SKM-1 (cell line): ENCODE results near the gene FLRT2.

ENCODE experiments used
- DNase-seq: peaks from one replicate; lab custom pipeline; 2025; ENCODE audit not compliant: unreplicated experiment; lab: John Stamatoyannopoulos, UW

FLRT2 gene, protein sequence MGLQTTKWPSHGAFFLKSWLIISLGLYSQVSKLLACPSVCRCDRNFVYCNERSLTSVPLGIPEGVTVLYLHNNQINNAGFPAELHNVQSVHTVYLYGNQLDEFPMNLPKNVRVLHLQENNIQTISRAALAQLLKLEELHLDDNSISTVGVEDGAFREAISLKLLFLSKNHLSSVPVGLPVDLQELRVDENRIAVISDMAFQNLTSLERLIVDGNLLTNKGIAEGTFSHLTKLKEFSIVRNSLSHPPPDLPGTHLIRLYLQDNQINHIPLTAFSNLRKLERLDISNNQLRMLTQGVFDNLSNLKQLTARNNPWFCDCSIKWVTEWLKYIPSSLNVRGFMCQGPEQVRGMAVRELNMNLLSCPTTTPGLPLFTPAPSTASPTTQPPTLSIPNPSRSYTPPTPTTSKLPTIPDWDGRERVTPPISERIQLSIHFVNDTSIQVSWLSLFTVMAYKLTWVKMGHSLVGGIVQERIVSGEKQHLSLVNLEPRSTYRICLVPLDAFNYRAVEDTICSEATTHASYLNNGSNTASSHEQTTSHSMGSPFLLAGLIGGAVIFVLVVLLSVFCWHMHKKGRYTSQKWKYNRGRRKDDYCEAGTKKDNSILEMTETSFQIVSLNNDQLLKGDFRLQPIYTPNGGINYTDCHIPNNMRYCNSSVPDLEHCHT

DNA sequence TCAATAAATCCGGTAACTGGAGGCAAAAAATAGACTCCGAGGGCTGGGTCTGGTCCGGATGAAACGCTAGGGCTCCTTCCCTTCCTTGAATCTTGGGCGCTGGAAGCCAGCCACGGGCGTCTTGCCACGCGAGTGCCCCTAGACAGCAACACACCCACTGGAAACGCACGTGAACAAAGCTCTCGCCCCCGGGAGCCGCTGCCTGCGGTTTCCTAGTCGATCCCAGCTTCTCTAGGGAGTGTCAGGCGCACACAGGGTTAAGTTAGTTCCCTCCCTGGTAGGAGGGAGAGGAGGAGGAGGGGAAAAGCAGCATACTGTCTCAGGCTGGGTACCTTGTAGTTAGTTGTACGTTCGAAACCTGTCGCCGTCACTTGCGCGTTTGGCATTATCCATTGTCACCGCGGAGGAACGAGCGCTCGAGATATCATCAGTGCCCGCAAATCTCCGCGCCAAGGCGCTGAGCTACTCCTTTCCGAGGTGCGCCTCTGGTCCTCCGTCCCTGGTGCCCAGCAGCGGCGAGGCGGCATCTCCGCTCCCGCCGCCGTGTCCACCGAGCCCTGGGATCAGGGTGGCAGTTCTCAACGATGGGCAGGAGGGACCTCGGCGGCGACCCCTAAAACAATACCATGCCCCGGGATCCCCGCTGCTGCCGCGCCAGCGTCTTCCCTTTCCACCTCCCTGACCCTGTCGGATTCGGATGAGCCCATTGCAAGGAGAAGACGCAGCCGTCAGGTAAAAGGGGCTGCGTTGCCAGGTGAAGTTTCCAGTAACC is at the start of gene FLRT2:
Gene FLRT2 (plus strand): TSS at position 342 of the 772 bp plus-strand sequence. CDS start 91,371 bp downstream, outside the sequence.
- DNase-seq, result no peak

DNA sequence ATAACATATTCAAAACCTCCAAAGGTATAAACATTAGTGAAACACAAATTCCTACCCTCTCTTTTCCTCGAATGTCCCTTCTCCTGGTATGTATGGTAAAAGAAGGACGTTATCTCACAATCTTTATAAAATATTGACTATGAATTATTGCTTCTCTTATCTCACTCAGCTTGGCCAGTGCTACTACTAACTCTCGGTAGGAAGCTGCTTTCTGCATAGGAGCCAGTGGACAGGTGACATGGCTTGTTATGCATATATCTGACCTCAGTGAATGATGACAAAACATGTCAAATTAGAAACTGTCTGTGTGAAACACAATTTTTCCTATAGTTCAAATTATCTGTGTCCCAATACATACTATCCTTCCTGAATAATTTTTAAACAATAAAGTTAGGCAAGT is 48.5 kb upstream of the FLRT2 start:
- DNase-seq, result no peak

DNA sequence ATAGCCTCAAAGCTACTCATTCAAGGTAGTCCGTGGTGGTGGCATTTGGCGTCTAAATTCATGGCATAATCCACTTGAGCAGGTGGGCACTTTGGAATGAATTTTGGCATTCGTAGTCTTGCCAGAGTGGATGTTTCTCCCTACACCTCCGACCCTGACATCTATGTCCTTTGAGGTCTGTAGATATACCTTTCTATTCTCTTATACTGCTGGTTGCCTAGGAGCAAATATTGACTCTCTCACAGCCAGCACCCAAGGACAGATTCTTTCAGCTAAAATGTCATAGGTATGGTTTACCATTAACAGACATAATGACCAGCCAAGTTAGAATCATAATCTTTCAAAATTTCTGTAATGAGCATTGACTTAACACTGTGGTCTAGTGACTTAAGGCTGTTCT is 47.4 kb upstream of the FLRT2 start:
- DNase-seq, result no peak

GRCh38 chr14:85483037-85483436 is 46.9 kb upstream of the FLRT2 start:
- no peak for DNase-seq

DNA sequence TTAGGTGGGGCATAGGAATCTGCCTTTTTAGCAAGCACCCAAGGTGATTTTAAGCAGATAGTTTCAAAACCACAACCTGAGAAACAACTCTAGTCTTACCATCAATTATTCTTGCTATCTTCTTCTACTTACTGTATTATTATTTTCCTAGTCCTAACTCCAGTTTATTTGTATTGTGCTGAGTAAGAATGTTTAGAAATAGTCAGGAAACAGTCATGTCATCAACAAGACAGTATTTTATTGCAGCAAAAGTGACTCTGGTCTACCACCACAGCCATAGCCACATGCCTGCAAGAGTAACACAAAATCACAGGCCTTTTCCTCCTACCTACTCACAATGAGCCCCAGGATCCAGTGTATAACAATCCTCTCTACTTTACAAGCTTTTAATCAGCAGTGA is 46.3 kb upstream of the FLRT2 start:
- DNase-seq, result no peak

- no peak for DNase-seq
Observed at GRCh38 chr14:85487215-85487614, 42.7 kb upstream of the FLRT2 start.

DNA sequence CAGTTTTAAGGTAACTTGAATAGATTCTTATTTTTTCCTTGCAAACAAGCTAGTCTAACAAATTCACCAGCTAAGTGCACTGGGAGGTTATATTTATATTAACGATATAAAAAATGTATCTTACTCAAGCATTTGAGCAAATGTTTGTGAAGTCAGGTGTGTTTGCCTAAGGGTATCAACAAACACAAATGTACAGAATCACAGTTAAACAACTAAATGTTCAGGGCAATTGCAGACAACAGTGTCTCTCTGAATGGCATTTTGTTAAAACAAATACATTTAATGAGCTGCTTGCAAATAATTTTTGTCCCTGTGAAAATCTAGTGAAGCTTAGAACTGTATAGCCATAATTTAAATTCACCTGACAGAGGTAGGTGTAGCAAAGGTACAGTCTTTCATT is 28.2 kb upstream of the FLRT2 start:
- DNase-seq, result no peak

GRCh38 chr14:85508863-85509262 is 21.1 kb upstream of the FLRT2 start:
- no peak for DNase-seq

GRCh38 chr14:85512451-85512850 is 17.5 kb upstream of the FLRT2 start:
- no peak for DNase-seq

DNA sequence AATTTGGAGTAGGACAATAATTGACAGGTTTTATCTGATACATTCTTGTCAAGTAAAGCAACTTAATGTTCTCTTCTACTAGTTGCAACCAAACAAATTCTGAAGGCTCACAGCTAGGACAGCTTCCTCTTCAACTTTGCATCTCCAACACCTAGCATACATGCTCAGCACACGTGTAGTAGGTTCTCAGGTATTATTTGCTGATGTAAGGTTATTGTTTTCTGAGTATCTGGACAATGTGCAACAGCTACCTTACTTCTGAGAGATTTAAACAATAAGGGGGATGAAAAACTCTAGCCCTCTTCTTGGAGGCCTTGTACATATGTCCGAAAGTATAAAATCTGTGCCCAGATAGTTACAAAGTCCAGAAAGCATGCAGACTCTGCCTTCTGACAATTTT is 15.5 kb upstream of the FLRT2 start:
- no peak for DNase-seq

DNA sequence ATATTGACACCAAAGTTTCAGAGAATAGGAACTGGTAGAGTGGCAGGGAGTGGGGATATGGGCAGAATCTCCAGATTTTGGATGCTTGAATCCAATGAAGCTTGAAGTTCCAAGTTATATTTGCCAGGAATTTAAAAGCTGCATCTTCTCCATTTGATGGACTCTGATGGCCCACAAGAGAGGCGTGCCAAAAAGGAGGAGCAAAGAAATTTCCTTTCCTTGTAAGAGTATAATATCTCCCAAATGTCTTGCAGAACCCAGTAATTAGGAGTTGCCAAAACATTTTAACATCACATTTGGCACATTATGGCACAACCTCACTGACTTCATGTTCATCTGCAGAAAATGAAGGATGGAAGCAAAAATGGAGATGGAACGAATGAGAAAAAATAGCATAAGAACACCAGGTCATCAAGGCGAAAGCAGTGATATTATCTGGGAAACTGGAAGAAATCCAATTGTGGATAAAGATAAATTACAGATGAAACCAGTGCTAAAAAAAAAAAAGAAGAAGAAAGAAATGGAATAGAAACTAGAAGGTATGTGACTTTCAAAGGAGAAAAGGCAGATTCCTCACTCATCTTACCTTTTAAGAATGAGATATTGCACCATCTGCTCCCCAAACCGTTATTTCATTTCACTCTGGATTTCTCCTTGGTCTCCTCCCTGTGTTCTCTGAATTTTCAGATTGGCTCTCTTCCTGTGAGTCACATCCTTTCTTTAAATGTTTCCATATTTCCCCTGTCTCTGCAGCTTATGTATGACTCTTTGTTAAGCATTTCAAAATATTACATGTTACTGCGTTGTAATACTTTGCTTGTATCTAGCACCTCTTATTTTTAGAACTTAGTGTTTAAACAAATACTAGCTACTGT is 13.5 kb upstream of the FLRT2 start:
- DNase-seq, result no peak

DNA sequence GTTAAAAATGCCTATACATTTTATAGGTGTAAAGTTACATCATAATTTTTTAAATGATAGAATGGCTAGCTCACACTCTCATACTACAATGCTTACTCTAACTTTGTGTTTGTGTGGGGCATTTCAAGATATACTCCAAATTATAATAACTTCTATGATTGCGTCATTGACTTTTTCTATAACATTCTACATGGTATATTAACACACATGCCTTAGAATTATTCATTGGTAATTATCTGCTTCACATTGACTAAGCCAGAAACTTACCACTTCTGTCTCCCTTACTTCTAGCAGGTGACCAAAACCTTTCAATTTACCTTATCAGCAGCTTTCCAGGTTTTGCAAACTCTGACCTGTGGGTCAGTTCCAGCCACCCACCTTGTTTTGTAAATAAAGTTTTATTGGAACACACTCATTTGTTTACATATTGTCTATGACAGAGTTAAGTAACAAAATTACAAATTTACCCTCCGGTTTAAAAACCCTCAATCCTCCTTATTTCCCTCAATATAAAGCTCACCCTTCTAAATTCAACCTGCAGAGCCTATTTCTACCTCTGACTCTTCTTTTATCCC is 12.7 kb upstream of the FLRT2 start:
- DNase-seq, result no peak

DNA sequence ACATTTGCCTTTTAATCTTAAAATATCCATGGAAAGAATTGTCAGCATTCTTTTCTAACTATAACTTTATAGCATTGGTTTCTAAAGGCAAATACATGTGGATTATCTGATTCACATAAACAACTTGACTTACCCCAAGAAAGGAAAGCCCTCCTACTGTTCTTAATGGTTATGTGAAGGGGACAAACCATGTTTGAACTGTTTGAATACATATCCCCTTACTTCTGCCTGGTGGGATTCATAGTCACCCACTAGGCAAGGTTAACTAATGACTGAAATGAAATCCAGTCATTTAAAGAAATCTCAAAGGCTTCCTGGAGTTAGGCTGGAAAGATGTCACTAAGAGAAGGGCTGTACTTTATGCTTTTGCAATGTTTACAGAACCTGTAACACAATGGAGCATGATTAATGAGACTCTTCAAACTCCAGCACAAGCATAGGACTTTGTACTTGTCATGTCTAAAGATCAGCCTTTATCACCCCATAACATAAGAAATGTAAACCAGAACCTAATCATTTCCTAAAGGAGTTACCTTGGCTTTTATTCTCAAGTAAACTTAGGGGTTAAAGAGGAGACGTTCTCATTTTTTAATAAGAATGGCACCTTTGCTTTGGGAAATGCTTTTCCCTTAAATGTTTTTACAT is 10.2 kb upstream of the FLRT2 start:
- no peak for DNase-seq

DNA sequence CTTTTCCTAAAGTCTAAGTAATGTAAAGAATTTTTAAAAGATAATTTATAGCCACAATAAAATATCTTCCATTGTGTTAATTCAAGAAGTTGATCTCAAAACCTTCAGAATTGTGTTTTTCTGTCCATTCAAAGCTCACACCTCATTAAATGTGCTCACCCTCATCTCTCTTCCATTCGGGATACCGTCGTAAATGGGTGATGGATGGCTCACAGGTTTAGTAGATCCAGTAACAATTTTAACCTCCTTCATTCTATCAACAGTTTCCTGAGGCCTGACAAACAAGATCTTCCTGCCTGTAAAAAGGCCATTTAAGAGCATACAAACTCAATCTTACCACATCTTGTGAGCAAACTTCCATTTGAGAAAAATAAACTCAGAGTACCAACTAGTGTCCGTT is 9.4 kb upstream of the FLRT2 start:
- no peak for DNase-seq

DNA sequence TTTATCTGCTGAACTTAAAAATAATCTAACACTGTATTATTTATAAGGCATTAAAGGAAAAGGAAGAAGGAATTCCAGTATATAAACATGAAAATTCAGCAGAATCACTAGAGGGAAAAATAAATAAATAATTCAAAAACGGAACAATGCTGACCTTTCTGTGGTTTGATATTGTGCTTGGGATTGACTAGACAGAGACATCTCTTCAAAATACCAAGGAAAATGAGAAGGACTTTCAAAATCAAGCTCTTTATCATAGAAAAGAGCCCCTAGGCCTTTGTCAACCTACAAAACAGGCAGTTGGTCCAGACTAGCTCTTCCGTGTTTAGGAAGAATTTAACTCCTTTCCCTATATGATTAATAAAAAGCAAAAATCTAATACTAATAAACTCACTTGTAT is 6.3 kb upstream of the FLRT2 start:
- no peak for DNase-seq

GRCh38 chr14:85527006-85527405 is 2.9 kb upstream of the FLRT2 start:
- DNase-seq, result no peak

- DNase-seq, result no peak
Observed at GRCh38 chr14:85527445-85528035, 2.4 kb upstream of the FLRT2 start.

DNA sequence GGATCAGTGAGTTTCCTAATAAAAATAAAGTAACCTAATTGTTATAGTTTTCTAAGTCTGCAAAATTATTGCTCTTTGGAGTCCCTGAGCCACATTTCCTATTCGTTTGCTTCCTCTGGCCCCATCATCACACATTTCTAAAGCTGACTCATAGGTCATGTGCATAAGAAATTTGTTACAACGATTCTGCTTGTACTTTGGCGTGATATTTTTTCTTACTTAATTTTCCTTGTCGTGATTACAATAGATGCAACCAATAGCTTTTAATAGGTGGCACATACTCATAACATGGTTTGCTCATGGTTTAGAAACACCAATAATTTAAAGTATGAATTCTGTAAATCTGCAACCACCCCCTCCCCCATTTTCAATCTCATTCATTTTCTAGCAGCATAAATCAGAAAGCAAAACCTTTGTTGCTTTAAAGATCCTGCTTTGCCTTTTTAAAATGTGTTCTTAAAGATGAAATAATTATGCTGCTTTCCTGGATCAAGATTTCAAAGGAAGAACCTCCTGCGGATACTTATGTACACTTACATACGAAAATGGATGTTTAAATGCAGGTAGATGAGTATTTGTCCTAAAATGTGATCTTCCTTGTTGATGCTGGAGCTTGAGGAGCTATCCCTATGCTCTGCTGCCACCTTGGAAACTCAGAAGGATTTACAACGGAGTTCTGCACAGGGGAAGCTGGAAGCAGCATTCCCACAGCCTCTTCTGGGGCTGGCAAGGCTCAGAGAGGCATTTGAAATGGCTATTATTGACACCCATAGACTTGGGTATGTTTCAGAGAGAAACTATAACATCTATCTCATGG is 1.7 kb upstream of the FLRT2 start:
- DNase-seq, result no peak
